Iris pigment epithelial cell (primary cell): Measurements from ENCODE around the gene SNAP47.

Experiments
- DNase-seq: peaks from one replicate; pipeline ENCODE4 v3.0.0-alpha.2; 2011; ENCODE audit warnings: low read depth

Gene SNAP47

GRCh38 chr1:227797625-227798024, 62.4 kb downstream of the SNAP47 start:
- no peak for DNase-seq

- no peak for DNase-seq
Observed at GRCh38 chr1:227798078-227798802, 63.0 kb downstream of the SNAP47 start.

- DNase-seq = no peak
Observed at GRCh38 chr1:227799756-227800155, 64.5 kb downstream of the SNAP47 start.

GRCh38 chr1:227803933-227804332, 68.7 kb downstream of the SNAP47 start:
- DNase-seq = no peak

GRCh38 chr1:227805606-227806197, 70.5 kb downstream of the SNAP47 start:
- peak; percentile 92 for DNase-seq

- DNase-seq = no peak
Observed at GRCh38 chr1:227808566-227808965, 73.3 kb downstream of the SNAP47 start.

- no peak for DNase-seq
Observed at GRCh38 chr1:227809026-227809425, 73.8 kb downstream of the SNAP47 start.

- no peak for DNase-seq
Observed at GRCh38 chr1:227813962-227814361, 78.7 kb downstream of the SNAP47 start.

- no peak for DNase-seq
Observed at GRCh38 chr1:227815468-227816409, 80.5 kb downstream of the SNAP47 start, which contains the start of gene PRSS38. PRSS38 (plus strand) TSS chr1:227815675; CDS start chr1:227815717, 42 bp downstream.

GRCh38 chr1:227816750-227817446, 81.7 kb downstream of the SNAP47 start:
- no peak for DNase-seq

GRCh38 chr1:227823537-227823936, 88.3 kb downstream of the SNAP47 start:
- no peak for DNase-seq

- no peak for DNase-seq
Observed at GRCh38 chr1:227824204-227824603, 89.0 kb downstream of the SNAP47 start.

- no peak for DNase-seq
Observed at GRCh38 chr1:227828786-227829185, 93.6 kb downstream of the SNAP47 start.
